Measurements from ENCODE around the gene STK4.
"Not testable (repeated sequence)": the region's sequence is repeated elsewhere in the genome, so short reads cannot be mapped to it uniquely, and the experiment has no call there.

Gene STK4

DNA sequence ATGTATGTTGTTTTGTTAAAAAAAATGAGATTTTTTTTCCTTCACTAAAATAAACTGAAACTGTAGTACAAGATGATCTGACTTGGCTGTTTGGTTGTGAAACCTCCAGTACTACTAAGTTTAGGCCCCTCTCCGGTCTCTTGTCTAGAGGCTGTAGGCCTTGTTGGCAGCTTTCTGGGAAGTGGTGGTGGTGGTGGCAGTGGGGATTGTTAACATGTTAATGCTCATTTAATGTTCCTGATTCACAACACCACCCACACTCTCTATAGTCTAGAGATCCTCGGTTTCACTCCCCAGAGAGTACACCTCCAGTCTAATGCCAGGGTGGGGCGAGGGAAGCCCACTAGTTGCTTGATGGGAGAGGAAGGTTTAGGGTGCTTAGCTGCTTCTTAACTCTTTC lies 24.1 kb downstream of the STK4 start:
- no peak for DNase-seq

DNA sequence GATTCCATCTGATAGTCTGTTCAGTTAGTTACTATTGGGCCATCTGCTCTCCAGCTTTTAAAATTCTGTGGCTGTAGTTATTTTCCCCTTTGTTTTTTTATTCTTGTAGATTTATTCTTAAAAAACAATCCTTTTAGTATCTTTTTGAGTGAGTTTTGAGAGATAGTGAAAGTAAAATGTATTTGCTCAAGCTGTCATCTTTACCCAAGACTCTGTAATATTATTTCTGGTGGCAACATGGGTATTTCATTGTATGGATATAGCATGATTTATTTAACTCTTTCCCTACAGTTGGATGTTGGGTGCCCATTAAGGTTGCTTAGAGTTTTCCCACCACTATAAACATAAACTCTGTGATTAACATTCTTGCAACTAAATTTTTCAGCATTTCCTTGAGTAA lies 24.6 kb downstream of the STK4 start:
- DNase-seq: no peak

DNA sequence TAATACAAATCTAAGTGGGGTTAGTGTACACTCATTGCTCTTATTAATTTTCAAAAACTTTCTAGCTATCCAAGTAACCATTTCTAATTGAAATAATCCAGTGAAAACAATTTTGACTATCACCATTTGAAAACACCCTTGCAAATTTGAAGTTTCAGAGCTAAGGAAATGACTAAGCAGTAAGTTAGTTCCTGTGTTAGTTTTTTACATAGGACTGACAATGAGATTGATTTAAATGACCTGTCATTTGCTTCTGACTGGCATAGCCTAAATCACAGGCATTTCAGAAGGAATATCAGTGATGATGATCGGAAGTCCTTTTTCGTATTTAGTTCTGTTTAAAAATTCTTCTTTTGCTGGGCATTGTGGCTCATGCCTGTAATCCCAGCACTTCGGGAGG lies 27.0 kb downstream of the STK4 start:
- DNase-seq: peak; percentile 11

DNA sequence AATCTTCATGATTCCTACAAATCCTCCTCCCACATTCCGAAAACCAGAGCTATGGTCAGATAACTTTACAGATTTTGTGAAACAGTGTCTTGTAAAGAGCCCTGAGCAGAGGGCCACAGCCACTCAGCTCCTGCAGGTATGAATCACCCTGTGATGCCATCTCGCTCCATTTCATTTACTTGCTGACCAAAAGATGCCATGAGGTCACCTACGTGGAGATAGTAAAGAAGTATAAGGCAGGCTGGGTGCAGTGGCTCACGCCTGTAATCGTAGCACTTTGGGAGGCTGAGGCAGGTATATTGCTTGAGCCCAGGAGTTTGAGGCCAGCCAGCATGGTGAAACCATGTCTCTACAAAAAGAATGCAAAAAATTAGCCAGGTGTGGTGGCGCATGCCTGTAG lies 30.9 kb downstream of the STK4 start:
- DNase-seq: no peak

DNA sequence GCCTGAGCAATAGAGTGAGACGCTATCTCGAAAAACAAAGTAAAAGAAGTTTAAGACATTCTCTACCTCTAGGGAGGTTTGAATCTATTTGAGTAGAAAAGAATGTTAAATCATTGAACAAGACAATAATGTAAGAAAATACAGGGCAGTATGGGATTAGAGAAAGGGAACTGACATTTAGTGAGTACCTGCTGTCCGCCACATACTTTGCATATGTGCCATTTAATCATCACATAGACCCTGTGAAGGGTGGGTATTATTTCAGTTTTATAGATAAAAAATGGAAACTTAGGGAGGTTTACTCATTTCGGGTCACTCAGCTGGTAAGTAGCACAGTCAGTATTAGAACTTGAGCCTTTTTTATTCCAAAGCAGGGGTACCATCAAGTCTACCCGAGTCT lies 31.4 kb downstream of the STK4 start:
- DNase-seq: no peak

DNA sequence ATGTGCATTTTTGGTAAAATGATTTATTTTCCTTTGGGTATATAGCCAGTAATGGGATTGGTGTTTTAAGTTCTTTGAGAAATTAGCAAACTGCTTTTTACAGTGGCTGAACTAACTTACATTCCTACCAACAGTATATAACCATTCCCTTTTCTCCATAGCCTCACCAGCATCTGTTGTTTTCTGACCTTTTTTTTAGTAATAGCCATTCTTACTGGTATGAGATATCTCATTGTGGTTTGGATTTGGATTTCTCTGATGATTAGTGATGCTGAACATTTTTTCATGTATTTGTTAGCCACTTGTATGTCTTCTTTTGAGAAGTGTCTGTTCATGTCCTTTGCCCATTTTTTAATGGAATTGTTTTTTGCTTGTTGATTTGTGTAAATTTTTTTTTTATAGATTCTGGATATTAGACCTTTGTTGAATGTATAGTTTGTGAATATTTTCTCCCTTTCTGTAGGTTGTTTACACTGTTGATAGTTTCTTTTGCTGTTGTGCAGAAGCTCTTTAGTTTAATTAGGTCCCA lies 42.3 kb downstream of the STK4 start:
- DNase-seq: no peak

DNA sequence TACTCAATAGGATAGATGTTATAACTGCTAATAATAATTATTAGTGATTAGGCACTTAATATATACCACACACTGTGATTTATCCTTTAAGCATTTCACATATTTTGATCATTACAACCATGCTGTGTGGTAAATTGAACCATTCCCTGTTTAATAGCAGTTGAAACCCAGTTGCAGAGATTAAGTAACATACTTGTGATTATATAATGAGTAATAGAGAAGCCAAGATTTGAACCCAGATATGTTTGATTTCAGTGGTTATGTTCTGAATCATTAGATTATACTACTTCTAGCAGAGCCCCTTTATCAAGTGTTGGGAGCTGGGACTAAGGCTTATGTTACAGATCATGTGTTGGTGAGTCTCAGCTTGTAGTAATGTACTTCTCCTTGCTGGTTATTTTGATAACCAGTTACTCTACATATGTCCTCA lies 44.1 kb downstream of the STK4 start:
- peak; percentile 89 for DNase-seq

DNA sequence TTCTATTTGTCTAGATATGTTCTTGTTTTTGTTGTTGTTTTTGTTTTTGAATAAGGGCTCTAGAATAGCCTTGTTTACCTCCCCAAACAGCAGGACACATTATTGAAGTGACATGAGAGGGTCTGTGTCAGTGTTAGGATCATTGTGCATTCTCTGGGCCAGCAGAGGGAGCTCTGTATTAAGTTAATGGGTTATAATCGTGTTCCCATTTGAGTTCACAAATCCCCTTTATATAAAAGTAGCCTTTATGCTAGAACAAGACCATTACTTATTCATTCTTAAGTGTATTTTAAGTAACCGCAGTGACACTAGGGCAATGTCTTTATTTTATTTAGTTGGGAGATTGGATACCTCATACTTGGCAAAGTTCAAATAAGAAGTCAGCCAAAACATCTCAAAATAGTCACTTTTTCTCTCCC lies 44.8 kb downstream of the STK4 start:
- peak; percentile 81 for DNase-seq

DNA sequence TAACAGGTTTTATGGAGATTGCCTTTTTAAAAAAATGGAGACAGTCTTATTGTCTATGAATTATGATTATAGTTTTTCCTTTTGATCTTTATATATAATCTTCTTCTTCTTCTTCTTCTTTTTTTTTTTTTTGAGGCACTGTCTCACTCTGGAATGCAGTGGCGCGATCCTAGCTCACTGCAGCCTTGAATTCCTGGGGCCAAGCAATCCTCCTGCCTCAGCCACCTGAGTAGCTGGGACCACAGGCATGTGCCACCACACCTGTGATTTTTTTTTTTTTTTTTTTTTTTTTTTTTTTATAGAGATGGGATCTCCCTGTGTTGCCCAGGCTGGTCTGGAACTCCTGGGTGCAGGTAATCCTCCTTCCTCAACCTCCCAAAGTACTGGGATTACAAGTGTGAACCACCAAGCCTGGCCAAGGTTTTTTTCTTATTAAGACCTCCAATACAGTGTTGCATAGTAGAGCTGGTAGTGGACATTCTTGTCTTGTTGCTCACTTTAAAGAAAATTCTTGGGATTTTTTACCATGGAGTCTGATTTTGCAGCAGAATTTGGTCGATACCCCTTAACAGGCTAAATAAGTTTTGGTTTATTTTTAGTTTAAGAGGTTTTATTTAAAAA lies 46.5 kb downstream of the STK4 start:
- DNase-seq: peak; percentile 72

DNA sequence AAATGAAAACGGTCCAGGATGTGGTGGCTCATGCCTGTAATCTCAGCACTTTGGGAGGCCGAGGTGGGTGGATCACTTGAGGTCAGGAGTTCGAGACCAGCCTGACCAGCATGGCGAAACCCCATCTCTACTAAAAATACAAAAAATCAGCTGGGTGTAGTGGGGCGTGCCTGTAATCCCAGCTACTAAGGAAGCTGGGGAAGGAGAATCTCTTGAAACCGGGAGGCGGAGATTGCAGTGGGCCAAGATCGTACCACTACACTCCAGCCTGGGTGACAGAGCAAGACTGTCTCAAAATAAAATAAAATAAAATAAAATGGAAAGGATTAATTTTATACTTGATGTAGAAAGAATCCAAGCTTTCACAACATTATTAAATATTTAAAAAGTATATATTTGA lies 47.8 kb downstream of the STK4 start:
- not testable (repeated sequence) for DNase-seq

DNA sequence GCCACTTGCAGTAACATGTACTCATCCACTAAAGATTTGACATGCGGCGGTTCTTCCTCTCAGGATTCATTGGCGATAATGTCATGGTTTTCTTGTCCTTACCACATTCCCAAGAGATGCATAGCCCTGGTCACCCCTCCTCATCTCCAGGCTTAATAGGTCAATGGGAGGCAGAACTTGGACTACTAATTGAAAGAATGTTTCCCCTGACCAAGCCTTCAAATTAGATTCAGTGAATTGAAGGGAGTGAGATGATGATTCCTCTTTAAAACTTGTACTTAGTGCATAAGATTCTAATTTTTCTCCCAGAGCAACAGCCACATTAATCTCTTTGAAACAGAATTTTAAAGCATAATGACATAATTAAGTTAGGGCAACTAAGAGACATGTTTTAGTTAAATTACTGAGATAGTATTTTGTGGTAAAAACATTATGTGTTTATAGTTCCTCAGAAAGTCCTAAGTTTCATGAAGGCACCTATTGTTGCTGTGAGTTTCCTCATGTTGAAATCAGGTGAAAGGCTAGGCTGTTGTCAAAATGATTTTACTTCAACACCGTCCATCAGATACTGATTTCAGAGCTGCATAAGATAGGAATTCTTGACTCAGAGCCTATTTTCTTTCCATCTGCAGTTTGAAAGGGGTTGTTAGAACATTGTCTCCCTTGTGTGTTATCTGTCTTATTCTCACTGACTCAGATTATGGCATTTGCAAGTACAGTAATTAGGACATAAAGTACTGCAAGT lies 48.5 kb downstream of the STK4 start:
- peak; percentile 33 for DNase-seq

DNA sequence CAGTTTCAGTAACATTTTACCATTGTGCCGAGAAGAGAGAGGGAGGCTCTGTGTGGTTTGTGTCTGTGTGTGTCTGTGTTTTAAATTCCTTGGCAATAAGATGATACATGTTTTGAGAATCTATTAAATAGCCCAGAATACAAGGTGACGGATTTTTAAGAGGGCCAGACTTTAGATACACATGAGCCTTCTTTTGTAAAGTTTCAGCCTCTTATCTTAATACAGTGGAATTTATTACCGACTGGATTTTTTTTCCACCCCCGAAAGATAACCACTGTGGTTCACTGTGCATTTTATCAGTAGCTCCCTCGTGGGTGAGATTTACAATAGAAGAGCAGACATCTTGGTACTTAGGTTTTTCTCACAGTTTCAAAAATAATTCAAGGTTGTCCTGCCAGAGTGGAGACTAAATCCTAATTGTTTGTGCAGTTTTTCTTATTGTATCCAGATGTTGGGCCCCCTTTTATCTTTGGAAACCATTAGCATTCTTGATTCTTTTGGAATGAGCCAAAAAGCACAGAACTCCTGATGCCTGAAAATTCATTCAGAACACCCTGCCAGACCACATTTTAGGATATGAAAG lies 49.9 kb downstream of the STK4 start:
- DNase-seq: no peak

DNA sequence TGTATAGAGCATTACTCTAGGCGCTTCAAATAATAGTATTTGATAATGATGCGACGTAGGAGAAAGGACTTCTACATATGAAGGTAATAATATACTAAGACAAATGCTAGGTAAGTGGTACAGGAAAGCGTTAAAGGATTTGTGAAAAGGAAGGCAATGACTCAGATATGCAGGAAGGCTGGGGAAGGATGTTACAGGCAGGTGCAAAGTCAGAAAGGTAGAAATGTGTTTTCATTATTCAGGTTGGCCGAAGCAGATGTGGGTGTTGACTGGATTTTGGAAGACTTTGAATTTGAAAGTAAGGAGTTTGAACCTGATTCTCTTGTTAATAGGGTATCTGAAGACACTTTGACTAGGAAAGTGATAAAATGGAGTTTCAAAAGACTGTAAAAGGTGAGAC lies 51.0 kb downstream of the STK4 start:
- DNase-seq: no peak

DNA sequence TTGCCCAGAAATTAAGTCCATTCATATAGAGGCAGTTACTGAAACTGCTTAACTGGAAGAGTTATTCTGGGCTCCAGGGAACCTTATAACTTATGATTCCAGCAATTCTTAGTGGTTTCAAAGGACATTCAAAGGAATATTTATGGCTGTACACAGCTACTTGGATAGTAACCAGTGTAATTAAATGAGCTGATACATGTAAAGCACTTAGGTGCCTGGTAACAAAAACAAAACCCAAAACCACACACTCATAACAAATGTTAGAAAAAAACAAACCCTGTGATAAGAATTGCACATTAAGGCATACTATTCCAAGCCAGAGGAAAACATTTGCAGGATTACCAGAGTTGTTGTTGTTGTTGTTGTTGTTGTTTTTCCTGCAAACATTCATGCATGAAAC lies 51.5 kb downstream of the STK4 start:
- DNase-seq: no peak

DNA sequence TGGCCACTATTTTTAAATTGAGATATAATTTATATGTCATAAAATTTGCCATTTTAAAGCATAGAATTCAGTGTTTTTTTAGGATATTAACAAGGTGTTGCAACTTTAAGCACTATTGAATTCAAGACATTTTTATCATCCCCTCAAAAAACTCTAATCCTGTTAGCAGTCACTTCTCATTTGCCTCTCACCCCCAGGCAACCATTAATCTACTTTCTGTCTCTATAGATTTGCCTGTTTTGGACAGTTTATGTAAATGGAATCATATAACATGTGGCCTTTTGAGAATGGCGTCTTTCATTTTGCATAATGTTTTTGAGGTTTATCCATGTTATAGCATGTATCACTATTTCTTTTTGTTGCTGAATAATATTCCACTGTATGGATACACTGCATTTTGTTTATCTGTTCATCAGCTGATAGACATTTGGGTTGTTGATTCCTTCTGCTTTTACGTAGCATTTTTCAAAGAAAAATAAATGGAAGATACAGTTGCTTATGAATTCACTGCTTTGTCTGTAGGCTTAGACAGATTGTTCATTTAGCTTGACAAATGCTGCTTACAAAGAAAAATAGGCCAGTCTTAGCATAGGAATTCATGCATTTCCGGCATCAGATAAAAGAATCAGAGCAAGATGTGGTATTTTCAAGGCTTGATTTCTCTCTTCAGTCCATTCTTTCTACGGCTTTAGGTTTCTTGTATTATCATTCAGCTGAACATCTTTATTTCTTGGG lies 52.9 kb downstream of the STK4 start:
- DNase-seq: no peak

DNA sequence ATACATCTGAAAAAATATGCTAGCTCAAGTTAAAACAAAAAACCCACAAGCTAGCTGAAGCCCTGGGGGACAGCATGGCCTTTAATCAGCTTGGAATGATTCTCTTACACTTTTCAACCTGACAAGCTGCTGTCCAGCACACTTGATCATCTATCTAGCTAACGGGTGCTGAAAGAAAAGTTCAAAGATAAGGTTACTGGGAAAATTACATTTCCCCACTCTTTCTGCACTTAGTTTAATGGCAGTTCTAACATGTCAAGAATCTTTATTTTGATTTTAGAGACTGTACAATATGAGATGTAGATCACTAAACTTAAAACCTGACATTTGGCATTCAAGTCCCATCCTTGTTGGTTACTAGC lies 53.4 kb downstream of the STK4 start:
- DNase-seq: no peak

DNA sequence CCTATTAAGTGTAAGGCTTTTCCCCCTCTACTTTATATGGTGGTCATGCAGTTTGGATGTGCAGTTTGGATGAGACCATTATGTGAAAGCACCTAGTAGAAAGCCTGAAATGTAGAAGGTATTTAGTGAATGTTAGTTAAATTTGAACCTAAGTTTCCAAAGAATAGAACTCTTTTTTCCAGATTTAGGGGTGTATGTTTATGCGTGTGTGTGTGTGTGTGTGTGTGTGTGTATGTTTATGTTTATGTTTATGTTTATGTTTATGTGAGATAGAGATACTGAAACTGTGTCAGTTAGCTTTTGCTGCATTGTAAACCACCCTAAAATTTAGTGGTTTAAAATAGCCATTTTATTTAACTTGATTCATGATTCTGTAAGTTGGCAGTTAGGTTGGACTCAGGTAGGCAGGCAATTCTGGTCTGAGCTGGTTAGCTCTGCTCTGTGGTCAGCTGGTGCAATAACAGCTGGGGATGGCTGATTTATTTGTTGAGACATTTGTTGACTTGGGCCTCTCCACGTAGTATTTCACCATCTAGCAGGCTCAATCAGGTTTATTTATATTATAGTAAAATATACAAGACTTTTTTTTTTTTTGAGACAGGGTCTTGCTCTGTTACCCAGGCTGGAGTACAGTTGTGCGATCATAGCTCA lies 54.0 kb downstream of the STK4 start:
- peak; percentile 38 for DNase-seq

DNA sequence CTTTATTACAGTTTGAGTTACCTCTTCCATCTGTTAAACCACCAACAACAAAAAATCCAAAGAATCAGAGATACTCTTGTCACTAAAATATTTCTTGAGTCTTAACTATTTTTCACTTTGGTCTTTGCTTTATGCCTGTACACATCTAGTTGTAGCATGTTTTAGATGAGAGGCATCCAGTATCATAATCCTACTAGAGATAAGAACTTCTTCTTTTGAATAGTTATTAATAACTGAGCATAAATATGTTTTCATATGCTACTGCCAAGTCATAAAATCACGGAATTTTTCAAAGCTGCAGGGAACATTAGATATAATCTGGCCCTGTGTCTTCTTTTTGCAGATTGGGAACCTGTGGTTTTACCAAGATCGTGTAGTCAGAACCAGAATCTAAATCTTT lies 55.3 kb downstream of the STK4 start:
- DNase-seq: no peak

DNA sequence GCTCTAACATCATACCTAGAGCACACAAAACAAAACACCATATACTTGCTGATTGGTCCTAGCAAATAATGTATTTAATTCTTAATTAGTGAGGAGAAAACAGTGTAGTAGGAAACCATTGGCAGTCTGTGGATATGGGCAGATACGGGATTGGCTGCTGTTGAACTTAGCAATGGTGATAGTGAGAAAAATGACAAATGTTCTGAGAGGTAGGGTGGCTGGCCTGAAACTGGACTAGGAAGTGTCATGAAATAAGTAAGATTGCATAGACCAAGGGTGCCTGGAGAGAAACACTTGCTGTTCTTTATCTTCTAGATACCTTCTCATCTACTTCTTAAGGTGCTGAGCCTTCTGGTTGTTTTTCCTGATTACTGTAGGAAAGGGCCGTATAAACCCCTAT lies 56.8 kb downstream of the STK4 start:
- not testable (repeated sequence) for DNase-seq

DNA sequence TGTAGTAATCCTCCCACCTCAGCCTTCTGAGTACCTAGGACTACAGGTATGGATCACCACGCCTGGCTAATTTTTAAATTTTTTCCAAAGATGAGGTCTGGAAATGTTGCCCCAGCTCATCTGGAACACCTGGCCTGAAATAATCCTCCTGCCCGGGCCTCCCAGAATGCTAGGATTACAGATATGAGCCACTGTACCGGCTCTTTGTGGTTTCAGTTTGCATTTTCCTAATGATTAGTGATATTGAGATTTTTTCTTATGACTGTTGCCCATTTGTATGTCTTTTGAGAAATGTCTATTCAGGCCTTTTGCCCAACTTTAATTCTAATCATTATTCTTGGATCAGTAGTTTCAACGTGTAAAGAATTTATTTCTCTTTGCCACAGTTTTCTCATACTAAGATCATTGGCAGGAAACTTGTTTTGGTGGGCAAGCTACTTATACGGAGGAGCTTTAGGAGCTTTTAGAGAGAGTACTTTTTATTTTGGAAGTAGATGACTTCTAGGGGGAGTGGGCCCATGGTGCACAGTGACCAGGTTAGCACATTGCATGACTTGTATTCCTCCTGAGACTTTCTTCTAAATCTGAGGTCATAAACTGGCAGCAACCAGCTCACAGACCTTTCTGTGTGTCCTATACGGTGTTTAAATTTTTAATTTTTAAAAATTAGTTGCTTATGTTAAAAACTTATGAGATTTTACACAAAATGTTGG lies 62.3 kb downstream of the STK4 start:
- DNase-seq: no peak

DNA sequence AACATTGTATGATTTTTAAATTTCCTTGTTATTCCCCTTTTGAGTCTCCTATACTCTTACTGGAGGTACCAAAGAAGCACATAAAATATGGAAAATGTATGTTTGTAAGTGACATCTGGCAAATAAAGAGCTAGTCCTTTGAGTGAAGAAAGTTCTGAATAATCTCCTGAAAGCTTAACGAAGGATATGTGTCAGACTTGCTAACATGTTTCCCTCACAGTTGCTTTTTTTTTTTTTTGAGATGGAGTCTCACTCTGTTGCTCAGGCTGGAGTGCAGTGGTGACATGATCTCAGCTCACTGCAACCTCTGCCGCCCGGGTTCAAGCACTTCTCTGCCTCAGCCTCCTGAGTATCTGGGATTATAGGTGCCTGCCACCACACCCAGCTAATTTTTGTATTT lies 63.6 kb downstream of the STK4 start:
- DNase-seq: no peak

DNA sequence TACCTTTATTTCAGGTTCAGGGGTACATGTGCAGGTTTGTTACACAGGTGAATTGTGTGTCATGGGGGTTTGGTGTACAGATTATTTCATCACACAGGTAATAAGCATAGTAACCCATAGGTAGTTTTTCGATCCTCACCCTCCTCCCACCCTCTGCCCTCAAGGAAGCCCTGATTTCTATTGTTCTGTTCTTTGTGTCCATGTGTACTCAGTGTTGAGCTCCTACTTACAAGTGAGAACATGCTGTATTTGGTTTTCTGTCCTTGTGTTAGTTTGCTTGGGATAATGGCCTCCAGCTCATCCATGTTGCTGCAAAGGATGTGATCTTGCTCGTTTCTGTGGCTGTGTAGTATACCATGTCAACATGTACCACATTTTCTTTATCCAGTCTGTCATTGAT lies 66.0 kb downstream of the STK4 start:
- no peak for DNase-seq
